GM21360 (cell line): ENCODE data around the gene SESTD1.

Experiments
- ATAC-seq: cut with Tn5 transposase; IDR thresholded peaks from one replicate; pipeline ENCODE4 v1.9.1; 2021; ENCODE audit warnings: mild to moderate bottlenecking, moderate library complexity; ENCODE audit not compliant: unreplicated experiment

Gene SESTD1

GRCh38 chr2:179264368-179265081 lies at the start of gene SESTD1:
Gene SESTD1, minus strand, starts transcription at chr2:179264832. Its CDS starts 72,991 bp downstream, at chr2:179191841.
- peak; percentile 62 for ATAC-seq

- ATAC-seq = no peak
Observed at GRCh38 chr2:179313057-179313456, 48.4 kb upstream of the SESTD1 start.

GRCh38 chr2:179311101-179311500 lies 46.5 kb upstream of the SESTD1 start:
- no peak for ATAC-seq

GRCh38 chr2:179307616-179308371 lies 43.2 kb upstream of the SESTD1 start:
- ATAC-seq = no peak

- ATAC-seq = no peak
Observed at GRCh38 chr2:179305125-179305524, 40.5 kb upstream of the SESTD1 start.

GRCh38 chr2:179304424-179304823 lies 39.8 kb upstream of the SESTD1 start:
- ATAC-seq = no peak

- no peak for ATAC-seq
Observed at GRCh38 chr2:179302764-179303571, 38.3 kb upstream of the SESTD1 start.

GRCh38 chr2:179302149-179302548 lies 37.5 kb upstream of the SESTD1 start:
- no peak for ATAC-seq

GRCh38 chr2:179298666-179299065 lies 34.0 kb upstream of the SESTD1 start:
- ATAC-seq = no peak

GRCh38 chr2:179297927-179298326 lies 33.3 kb upstream of the SESTD1 start:
- ATAC-seq = no peak

GRCh38 chr2:179290329-179290728 lies 25.7 kb upstream of the SESTD1 start:
- ATAC-seq = no peak

GRCh38 chr2:179285060-179285459 lies 20.4 kb upstream of the SESTD1 start:
- ATAC-seq = no peak

- ATAC-seq = no peak
Observed at GRCh38 chr2:179277429-179278196, 13.0 kb upstream of the SESTD1 start.

GRCh38 chr2:179275253-179276012 lies 10.8 kb upstream of the SESTD1 start:
- no peak for ATAC-seq

GRCh38 chr2:179274749-179275148 lies 10.1 kb upstream of the SESTD1 start:
- peak; percentile 88 for ATAC-seq

- ATAC-seq = no peak
Observed at GRCh38 chr2:179273461-179273962, 8.9 kb upstream of the SESTD1 start.

GRCh38 chr2:179272406-179273192 lies 8.0 kb upstream of the SESTD1 start:
- no peak for ATAC-seq

- no peak for ATAC-seq
Observed at GRCh38 chr2:179270689-179271088, 6.1 kb upstream of the SESTD1 start.
